HG03103 (cell line): ENCODE data around the gene NHSL1.
"Not testable (repeated sequence)": the region's sequence is repeated elsewhere in the genome, so short reads cannot be mapped to it uniquely, and the experiment has no call there.

ENCODE experiments used
- ATAC-seq: cut with Tn5 transposase; IDR thresholded peaks from one replicate; pipeline ENCODE4 v1.9.1; 2021; ENCODE audit warnings: low read depth; ENCODE audit not compliant: unreplicated experiment

Gene NHSL1

GRCh38 chr6:138430361-138431145, 68.7 kb downstream of the NHSL1 start:
- ATAC-seq: no peak

GRCh38 chr6:138429761-138430160, 69.5 kb downstream of the NHSL1 start:
- ATAC-seq: no peak

DNA sequence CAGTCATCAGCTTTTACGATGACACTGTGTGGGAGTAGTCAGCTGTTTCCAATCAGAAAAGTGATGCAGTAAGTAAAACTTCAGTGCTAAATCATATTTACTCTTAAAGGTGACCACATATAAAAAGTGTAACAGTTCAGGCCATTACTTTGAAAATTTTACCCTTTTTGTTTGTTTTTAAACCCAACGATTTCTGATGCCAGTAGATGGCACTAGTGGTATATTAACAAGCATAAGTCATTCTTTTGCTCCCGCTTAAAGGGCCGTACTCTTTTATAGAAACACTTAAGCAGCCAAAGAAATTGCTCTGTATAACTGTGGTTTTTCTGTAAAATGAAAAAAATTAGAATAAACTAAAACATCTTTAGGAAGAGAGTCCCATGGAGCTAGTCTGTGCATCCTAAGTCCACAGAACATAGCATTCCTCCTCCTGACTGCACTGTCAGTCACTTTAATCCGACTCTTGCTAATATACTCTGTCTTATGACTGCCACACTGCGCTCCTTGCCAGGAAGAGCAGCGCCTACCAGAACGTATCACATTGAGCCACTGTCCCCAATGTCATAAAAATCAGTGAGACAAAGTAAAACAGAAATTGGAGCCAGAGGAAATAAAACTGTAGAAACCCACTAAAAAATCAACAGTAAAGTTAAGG, 70.2 kb downstream of the NHSL1 start:
- no peak for ATAC-seq

GRCh38 chr6:138427701-138428100, 71.6 kb downstream of the NHSL1 start:
- no peak for ATAC-seq

DNA sequence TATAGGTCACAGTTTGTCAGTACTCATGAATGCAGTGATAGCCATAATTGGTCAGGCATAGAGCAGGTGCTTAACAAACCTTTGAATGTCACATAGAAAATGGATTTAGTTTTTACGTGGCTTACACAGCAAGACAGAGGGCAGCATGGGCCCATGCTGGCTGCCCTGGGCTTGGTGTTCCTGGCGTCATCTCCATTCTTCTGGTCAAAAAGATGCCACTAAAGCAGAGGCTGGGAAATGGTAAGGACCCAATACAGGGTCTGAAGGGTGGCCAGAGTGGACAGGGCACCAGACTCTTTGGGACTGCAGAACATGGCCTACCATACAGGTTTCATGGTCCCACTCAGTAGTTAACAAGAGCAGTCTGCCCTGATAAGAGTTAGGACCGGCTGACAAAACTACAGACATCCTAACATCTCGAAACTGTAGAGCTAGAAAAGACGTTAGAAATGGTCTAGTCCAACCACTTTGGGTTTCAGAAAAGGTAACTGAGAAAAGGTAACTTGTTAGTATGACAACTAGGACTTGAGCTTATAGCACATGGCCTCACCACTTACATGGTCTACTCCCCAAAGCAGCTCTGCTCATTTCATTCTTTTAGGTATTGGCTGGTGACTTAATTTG, 72.7 kb downstream of the NHSL1 start:
- no peak for ATAC-seq

- not testable (repeated sequence) for ATAC-seq
These were observed 74.0 kb downstream of the NHSL1 start for GRCh38 chr6:138425256-138425655.

DNA sequence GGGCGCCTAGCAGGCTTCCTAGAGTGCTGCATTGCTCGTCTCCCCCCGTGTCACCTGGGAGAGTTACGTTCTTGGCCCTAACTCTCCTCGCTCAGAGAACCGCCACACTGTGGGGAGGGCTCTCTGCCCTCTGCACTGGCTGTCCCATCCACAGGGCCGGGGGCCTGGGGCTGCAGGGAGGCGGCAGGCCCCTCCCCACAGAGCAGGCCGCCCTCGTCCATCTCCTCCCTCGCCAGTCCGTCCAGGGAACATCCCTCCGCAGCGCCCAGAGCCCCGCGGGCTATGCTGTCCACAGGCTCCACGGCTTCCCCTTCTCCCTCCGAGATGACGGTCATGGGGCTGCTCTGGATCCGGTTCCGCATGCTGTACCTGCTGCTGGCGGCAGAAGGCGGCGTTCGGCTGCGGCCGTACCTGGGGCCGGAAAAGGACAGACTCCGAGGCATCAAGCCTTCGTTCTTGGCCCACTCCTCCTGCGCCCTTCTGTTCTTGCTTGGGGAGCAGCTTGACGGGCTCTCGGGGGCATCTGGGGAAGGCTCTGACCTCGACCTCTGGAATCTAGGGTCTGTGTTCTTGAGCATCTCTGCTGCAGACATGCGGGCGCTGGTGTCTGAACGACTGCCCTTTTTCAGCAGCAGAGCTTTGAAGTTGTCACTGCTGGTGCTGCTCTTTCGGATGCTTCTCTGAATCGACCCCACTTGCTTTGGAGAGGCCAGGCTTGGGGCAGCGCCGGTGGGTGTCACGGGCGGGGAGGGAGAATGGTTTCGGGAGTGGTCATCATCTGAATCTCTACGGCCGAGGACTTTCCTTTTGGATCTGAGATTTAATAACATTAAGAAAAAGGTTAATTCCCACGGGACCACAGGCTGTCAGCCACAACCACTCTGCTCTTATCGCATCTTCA, 75.0 kb downstream of the NHSL1 start:
- ATAC-seq: no peak

DNA sequence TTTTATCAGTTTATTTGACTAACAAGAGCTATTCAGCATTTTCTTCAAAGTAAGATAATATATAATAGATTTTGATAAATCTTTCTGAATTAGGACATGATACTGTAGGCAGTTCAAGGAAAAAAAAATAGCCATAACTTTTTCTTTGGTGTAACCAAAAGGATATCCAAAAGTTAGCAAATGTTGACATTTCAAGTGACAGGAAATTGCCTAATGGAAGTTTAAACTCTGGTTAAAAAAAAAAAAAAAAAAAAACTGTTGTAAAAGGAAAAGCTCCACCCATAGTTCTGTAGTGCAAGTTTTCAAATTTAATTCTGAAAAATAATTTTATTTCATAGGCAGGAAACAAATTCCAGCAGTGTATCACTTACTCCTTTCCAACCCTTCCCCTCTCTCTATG, 76.4 kb downstream of the NHSL1 start:
- ATAC-seq: no peak

DNA sequence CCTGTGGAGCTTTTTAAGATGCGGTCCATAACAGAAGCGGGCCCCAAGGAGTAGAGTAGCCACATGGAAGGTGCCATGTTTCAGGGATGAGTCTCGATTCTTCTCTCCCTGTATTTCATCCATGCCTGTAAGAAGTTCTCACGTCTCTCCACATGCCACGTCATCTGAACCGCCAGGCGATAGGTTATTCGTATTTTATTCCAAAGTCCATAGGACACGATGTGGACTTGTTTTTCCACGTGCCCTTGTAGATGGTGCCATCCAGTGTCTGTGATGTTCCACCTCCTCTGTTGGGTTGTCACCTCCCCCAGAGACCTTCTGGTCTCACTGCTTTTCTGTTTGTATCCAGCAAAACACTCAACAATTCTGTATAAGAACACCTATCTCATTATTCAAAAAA, 77.7 kb downstream of the NHSL1 start:
- no peak for ATAC-seq

DNA sequence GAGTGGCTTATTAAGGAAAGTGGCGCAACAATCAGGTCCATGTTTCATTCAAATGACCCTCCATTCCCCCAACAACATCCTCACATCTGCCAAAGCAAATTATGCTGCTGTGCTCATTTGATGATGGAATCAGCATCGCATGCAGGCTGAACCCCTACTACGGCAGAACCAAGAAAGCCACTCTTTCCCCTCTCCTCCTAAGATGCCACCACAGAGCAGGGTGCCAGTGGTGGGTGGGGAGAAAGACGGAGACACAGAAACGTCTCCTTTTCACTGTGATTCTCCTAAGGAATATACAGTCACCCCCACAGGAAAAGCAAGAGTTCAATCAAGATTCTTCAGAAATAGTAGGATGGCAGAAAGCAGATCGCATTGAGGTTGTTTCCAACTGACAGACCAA, 78.2 kb downstream of the NHSL1 start:
- no peak for ATAC-seq

GRCh38 chr6:138420356-138420755, 78.9 kb downstream of the NHSL1 start:
- ATAC-seq: no peak

DNA sequence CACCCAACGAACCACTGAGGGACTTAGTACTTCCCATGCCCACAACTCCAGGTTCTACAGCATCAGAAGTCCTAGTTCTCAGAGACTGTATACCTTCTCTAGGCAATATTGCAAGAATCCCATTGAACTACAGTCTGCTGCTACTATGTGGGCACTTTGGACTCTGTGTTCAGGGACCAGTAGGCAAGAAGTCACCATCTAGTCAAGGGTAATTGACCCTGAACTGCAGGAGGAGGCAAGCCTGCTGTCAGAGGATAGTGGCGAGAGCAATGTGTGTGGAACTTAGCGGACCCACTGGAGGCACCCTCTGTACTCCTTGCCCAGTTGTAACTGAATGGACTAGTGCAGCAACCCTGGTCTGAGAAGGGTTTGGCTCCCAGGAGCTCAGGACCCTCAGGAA, 79.5 kb downstream of the NHSL1 start:
- no peak for ATAC-seq

DNA sequence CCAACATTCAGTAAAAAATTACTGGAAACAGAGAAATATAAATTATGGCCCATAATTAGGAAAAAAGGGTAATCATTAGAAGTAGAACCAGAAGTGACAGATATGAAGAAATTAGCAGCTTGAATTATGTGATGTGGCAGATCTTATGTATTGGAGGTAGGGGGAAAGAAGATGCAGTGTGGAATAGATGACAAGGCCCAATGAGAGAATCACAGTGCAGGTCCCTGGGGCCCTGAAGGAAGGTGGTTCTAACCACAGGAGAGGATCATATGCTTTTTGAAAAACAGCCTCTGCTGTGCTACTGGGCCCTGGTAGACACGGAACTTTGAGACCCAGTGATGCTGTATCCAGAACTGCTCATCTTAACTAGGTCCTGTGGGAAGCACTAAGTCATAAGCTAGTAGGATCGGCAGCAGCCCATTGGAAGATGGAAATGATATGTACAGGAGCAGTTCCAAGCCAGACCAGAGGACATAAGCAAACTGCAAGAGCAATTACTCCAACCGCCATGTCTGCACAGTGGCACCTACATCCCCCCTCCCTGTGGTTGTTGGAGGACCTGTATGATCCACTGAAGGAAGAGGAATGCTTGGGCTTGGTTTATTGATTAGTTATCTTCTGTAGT, 81.1 kb downstream of the NHSL1 start:
- ATAC-seq: no peak

- no peak for ATAC-seq
These were observed 81.7 kb downstream of the NHSL1 start for GRCh38 chr6:138417493-138418117.

- ATAC-seq: no peak
These were observed 83.1 kb downstream of the NHSL1 start for GRCh38 chr6:138416206-138416605.

DNA sequence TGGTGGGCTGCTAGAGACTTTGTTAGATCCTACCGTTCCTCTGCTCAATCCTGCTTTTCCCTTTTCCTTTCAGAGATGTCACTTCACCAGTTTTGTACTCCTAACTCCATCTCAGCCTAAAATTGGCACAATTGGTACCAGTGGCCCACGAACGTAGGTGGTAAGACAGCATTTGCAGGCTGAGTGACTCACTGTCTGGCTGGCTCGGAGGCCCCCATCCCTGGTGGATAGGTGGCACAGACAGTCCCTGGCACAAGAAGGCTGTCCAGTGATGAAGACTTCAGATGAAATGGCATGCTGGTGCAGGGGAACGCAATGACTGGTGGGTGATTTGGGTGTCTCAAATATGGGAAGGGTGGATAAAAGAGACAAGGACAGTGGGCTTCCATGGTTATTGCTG, 84.2 kb downstream of the NHSL1 start:
- ATAC-seq: no peak

DNA sequence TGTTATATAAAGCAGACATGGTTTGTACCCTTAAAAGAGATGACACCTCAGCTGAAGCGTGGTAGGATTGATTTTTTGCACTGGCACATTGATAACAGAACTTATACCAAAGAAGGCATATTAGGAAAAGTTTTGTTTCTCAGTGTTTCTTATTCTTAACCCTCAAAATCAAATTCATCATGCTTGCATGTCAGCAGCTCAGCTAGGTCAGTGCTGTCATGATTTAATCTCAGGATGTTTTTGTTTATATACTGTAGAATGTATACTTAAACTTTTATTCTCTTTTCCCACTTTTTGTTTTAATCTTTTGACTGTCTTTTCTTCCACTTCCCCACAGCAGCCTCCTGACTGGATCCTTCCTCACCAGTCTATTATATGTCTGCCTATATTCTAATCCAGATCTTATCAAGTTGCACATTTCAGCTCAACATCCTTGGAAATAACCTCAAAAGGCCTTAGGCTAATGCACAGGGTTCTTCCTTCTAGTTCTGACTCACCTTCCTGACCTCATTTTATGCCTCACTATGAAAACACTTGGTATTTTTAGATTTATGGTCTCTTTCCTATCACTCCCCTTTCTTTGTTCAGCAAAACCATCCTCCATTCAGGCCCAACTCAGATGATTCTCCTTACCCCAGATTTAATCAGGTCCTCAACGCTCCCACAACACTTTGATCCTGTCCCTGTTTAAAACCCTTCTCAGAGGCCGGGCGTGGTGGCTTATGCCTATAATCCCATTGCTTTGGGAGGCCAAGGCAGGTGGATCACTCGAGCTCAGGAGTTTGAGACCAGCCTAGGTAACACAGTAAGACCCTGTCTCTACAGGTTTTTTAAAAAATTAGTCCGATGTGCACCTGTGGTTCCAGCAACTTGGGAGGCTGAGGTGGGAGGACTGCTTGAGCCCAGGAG, 88.1 kb downstream of the NHSL1 start:
- ATAC-seq: peak; percentile 57

GRCh38 chr6:138410048-138410735, 89.1 kb downstream of the NHSL1 start:
- no peak for ATAC-seq
